ENCODE data around the gene TBC1D8.

DNA sequence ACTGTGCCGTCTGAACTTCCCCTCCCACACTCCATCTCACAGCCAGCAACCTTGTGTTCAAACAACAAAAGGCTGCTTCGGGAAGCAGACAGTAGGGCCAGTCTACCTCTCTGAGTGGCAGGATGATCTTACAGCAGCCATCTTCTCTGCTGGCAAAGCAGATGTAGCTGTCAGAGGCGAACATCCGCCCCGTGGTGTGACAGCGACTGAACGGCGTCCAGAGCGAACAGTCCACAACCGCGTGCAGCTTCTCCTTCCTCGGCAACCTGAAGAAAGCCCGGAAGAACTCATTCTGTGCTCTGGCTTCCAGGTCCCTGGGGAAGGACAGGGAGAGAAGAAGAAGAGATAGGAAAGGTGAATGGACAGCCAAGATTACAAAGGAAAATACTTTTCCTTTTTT, 111.1 kb downstream of the TBC1D8 start:
- TF ChIP-seq, protein P1, sequence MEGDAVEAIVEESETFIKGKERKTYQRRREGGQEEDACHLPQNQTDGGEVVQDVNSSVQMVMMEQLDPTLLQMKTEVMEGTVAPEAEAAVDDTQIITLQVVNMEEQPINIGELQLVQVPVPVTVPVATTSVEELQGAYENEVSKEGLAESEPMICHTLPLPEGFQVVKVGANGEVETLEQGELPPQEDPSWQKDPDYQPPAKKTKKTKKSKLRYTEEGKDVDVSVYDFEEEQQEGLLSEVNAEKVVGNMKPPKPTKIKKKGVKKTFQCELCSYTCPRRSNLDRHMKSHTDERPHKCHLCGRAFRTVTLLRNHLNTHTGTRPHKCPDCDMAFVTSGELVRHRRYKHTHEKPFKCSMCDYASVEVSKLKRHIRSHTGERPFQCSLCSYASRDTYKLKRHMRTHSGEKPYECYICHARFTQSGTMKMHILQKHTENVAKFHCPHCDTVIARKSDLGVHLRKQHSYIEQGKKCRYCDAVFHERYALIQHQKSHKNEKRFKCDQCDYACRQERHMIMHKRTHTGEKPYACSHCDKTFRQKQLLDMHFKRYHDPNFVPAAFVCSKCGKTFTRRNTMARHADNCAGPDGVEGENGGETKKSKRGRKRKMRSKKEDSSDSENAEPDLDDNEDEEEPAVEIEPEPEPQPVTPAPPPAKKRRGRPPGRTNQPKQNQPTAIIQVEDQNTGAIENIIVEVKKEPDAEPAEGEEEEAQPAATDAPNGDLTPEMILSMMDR (IDR thresholded peaks at IDR 0.05) = no peak
- TF ChIP-seq, protein P2, sequence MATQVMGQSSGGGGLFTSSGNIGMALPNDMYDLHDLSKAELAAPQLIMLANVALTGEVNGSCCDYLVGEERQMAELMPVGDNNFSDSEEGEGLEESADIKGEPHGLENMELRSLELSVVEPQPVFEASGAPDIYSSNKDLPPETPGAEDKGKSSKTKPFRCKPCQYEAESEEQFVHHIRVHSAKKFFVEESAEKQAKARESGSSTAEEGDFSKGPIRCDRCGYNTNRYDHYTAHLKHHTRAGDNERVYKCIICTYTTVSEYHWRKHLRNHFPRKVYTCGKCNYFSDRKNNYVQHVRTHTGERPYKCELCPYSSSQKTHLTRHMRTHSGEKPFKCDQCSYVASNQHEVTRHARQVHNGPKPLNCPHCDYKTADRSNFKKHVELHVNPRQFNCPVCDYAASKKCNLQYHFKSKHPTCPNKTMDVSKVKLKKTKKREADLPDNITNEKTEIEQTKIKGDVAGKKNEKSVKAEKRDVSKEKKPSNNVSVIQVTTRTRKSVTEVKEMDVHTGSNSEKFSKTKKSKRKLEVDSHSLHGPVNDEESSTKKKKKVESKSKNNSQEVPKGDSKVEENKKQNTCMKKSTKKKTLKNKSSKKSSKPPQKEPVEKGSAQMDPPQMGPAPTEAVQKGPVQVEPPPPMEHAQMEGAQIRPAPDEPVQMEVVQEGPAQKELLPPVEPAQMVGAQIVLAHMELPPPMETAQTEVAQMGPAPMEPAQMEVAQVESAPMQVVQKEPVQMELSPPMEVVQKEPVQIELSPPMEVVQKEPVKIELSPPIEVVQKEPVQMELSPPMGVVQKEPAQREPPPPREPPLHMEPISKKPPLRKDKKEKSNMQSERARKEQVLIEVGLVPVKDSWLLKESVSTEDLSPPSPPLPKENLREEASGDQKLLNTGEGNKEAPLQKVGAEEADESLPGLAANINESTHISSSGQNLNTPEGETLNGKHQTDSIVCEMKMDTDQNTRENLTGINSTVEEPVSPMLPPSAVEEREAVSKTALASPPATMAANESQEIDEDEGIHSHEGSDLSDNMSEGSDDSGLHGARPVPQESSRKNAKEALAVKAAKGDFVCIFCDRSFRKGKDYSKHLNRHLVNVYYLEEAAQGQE (IDR thresholded peaks at IDR 0.05; ENCODE audit: insufficient read depth in 1 of 2, low read depth in 2 of 2, low read length in 1 of 2) = no peak
- TF ChIP-seq TCF7L2 (IDR thresholded peaks at IDR 0.05; ENCODE audit: low read depth, low read length) = no peak

All from Panc1 (cell line).